ENCODE measurements around the gene KLRF2. TPM values are rescaled to one million over a fixed set of nuclear protein-coding genes. Genes with fewer than 3 reads are reported as not detected.

KLRF2 gene, protein sequence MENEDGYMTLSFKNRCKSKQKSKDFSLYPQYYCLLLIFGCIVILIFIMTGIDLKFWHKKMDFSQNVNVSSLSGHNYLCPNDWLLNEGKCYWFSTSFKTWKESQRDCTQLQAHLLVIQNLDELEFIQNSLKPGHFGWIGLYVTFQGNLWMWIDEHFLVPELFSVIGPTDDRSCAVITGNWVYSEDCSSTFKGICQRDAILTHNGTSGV
- total RNA-seq (2022) (not detected in 2 replicates), Bru-seq, nascent RNA (percentile 6 among the genes with signal in this experiment), BruChase-seq, experiment 1, labeled RNA remaining after a 6-hour chase (not detected), BruChase-seq, experiment 2, labeled RNA remaining after a 2-hour chase (percentile 9 among the genes with signal in this experiment)
- long read RNA-seq = 0 reads

DNA sequence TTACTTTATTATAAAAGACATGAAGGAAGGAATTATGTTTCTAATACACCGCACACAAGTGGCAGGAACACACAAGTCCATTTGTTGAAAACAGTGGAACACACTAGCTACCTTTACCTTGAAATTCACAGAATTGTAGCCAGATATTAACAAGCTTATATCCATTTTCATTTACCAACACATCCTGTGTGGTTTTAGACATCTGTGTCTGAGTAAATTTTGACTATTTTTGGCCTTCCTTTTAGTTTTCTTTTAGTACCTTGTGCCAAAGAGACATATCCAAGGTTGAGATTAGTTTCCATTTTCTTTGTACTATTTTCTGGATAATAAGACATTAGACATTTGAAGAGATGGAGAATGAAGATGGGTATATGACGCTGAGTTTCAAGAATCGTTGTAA, at the start of gene KLRF2:
Gene KLRF2, plus strand, starts transcription at position 244 of the 400 bp plus-strand sequence. Its CDS starts 107 bp downstream, at position 351.
- intact Hi-C loops (cut with micrococcal nuclease; ENCODE audit: unreplicated experiment) = no loop called here
- CTCF ChIA-PET = no interaction called here
- Mint-ChIP-seq H3K9me3 (ENCODE audit: low read depth, unreplicated experiment) (no peaks in the 10 kb centered on the region), H3K4me3 (ENCODE audit: low read depth, unreplicated experiment) (no peak within 1 kb of the TSS), H3K4me1 (ENCODE audit: low read depth, unreplicated experiment) (no peaks in the 10 kb centered on the region), H3K36me3 (ENCODE audit: insufficient read depth, unreplicated experiment) (no peaks in the 10 kb centered on the region), H3K27me3 (ENCODE audit: unreplicated experiment) (no peaks in the 10 kb centered on the region), H3K27ac (ENCODE audit: unreplicated experiment) (no peak within 1 kb of the TSS)
- no TSS peak for BruUV-seq (replicated peaks)
- TF ChIP-seq, protein P1, sequence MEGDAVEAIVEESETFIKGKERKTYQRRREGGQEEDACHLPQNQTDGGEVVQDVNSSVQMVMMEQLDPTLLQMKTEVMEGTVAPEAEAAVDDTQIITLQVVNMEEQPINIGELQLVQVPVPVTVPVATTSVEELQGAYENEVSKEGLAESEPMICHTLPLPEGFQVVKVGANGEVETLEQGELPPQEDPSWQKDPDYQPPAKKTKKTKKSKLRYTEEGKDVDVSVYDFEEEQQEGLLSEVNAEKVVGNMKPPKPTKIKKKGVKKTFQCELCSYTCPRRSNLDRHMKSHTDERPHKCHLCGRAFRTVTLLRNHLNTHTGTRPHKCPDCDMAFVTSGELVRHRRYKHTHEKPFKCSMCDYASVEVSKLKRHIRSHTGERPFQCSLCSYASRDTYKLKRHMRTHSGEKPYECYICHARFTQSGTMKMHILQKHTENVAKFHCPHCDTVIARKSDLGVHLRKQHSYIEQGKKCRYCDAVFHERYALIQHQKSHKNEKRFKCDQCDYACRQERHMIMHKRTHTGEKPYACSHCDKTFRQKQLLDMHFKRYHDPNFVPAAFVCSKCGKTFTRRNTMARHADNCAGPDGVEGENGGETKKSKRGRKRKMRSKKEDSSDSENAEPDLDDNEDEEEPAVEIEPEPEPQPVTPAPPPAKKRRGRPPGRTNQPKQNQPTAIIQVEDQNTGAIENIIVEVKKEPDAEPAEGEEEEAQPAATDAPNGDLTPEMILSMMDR (IDR thresholded peaks at IDR 0.05; ENCODE audit: unreplicated experiment) = no peak
- no peak for DNase-seq

DNA sequence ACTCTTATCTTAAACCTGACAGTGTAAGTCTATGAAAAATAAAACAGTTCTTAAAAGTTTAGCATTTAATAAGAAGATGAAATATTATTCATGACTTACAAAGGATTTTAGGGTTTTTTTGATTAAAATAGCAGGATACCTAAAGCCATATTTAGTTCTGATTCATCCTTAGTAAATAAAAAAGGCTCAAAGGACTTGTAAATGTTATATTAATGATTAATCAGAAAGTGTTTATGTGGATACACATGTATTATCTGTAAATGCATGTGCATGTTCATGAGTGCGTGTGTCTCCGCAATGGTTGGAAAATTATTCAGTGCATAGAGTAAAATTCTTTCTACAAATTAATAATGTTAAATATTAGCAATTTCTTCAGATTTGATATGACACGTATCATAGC, 49.6 kb upstream of the KLRF2 start:
- no peaks in the 10 kb centered on the region for H3K36me3 Mint-ChIP-seq (ENCODE audit: insufficient read depth, unreplicated experiment)
- H3K27ac Mint-ChIP-seq (ENCODE audit: unreplicated experiment) = no peak overlapping the region
- H3K9me3 Mint-ChIP-seq (ENCODE audit: low read depth, unreplicated experiment) = no peaks in the 10 kb centered on the region
- H3K27me3 Mint-ChIP-seq (ENCODE audit: unreplicated experiment) = no peaks in the 10 kb centered on the region
- H3K4me3 Mint-ChIP-seq (ENCODE audit: low read depth, unreplicated experiment) = no peak overlapping the region
- BruUV-seq (replicated peaks) = no TSS peak
- H3K4me1 Mint-ChIP-seq (ENCODE audit: low read depth, unreplicated experiment) = no peaks in the 10 kb centered on the region
- intact Hi-C loops (cut with micrococcal nuclease; ENCODE audit: unreplicated experiment) = no loop called here
- DNase-seq = no peak
- CTCF ChIA-PET = no interaction called here
- TF ChIP-seq, protein P1 (IDR thresholded peaks at IDR 0.05; ENCODE audit: unreplicated experiment) = no peak

DNA sequence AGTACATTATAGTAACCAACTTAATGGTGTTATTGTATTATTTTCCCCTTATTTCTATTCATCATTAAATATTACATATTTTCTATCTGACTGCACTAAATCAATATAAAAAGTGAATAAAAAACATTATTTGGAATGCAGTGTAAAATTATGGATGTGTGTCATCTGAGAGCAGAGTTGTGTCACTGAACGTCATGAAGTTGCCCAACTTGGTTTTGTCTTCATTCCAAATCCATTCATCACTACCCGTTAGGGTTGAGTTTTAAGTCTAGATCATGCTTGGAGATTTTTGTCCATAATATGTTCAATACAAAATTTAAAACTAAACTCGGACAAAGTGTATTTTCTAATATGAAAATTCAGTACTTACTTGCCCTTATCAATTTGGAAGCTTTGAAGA, 37.9 kb upstream of the KLRF2 start:
- no TSS peak for BruUV-seq (replicated peaks)
- no peak overlapping the region for H3K4me3 Mint-ChIP-seq (ENCODE audit: low read depth, unreplicated experiment)
- H3K4me1 Mint-ChIP-seq (ENCODE audit: low read depth, unreplicated experiment) = no peaks in the 10 kb centered on the region
- no peak overlapping the region for H3K27ac Mint-ChIP-seq (ENCODE audit: unreplicated experiment)
- no peaks in the 10 kb centered on the region for H3K36me3 Mint-ChIP-seq (ENCODE audit: insufficient read depth, unreplicated experiment)
- peaks cover 36% of the 10 kb centered on the region for H3K27me3 Mint-ChIP-seq (ENCODE audit: unreplicated experiment)
- CTCF ChIA-PET = no interaction called here
- TF ChIP-seq, protein P1 (IDR thresholded peaks at IDR 0.05; ENCODE audit: unreplicated experiment) = no peak
- no peak for DNase-seq
- H3K9me3 Mint-ChIP-seq (ENCODE audit: low read depth, unreplicated experiment) = peaks cover 3% of the 10 kb centered on the region
- intact Hi-C loops (cut with micrococcal nuclease; ENCODE audit: unreplicated experiment) = no loop called here

DNA sequence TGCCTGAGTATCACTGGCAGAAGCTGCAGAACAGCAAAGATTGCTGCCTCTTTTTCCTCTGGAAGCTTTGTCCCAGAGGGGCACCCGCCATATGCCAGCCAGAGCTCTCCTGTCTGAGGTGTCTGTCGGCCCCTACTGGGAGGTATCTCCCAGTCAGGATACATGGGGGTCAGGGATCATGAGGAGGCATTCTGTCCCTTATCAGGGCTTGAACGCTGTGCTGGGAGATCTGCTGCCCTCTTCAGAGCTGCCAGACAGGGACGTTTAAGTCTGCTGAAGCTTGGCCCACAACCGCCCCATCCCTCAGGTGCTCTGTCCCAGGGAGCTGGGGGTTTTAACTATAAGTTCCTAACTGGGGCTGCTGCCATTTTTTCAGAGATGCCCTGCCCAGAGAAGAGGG, 32.4 kb upstream of the KLRF2 start:
- BruUV-seq (replicated peaks) = no TSS peak
- H3K4me3 Mint-ChIP-seq (ENCODE audit: low read depth, unreplicated experiment) = no peak overlapping the region
- no peaks in the 10 kb centered on the region for H3K4me1 Mint-ChIP-seq (ENCODE audit: low read depth, unreplicated experiment)
- H3K27me3 Mint-ChIP-seq (ENCODE audit: unreplicated experiment) = peaks cover 40% of the 10 kb centered on the region
- CTCF ChIA-PET = no interaction called here
- H3K9me3 Mint-ChIP-seq (ENCODE audit: low read depth, unreplicated experiment) = peaks cover 3% of the 10 kb centered on the region
- DNase-seq = no peak
- H3K36me3 Mint-ChIP-seq (ENCODE audit: insufficient read depth, unreplicated experiment) = no peaks in the 10 kb centered on the region
- intact Hi-C loops (cut with micrococcal nuclease; ENCODE audit: unreplicated experiment) = no loop called here
- TF ChIP-seq, protein P1 (IDR thresholded peaks at IDR 0.05; ENCODE audit: unreplicated experiment) = no peak
- no peak overlapping the region for H3K27ac Mint-ChIP-seq (ENCODE audit: unreplicated experiment)

Measured in Calu3 (cell line).